ENCODE results near the gene AGPS. TPM values are rescaled to one million over a fixed set of nuclear protein-coding genes. Genes with fewer than 3 reads are reported as not detected.
"Not testable (repeated sequence)": the region's sequence is repeated elsewhere in the genome, so short reads cannot be mapped to it uniquely, and the experiment has no call there.

The AGPS gene
- polyA plus RNA-seq, 1 experiment = 6.9 TPM

DNA sequence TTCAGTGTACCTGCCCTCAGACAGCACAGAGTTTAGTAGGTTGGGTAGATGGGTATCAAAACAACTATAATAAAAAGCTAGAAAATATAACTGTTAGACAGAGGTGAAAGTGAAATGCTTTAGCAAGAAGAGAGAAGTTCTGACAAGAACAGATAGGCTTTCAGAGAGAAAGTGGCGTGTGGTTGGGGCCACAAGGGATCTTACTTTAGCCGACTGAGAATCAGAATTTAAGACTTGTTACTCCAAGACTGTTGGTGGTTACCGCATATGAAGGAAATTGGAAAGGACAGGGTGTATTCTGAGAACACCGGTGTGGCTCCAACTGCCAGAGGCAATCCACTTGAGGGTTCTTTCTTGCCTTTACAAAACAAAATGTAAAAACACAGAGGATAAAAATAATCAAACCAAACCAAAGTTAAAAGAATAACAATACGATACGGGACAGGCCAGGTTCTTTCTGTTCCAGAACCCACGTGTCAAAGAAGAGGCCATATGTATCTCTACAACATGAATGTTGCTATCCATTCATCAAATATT lies 44.4 kb upstream of the AGPS start:
- Histone ChIP-seq H3K4me3 (ENCODE audit: low read depth, low read length) (no peak overlapping the region), H3K36me3 (ENCODE audit: control insufficient read depth, insufficient read depth, low read length) (no peaks in the 10 kb centered on the region), H3K27me3 (ENCODE audit: control insufficient read depth, insufficient read depth, low read length) (no peaks in the 10 kb centered on the region)
- ChIA-PET CTCF (interaction anchor here (1.3 kb wide), 1 partner anchor 9 kb away, joined by 3 read pairs; no protein-coding TSS in a partner anchor), POLR2A (no interaction called here)
- TF ChIP-seq CTCF (IDR thresholded peaks at IDR 0.05; ENCODE audit: insufficient read depth, low read depth, low read length) = no peak
- no peak for DNase-seq (ENCODE audit: low read depth)

- CTCF ChIA-PET = interaction anchor here (1.0 to 3.1 kb wide), 5 partner anchors 8 to 376 kb away, joined by 3 to 12 read pairs (median 5); no protein-coding TSS in a partner anchor
- H3K4me3 ChIP-seq (ENCODE audit: low read depth, low read length) = no peak overlapping the region
- POLR2A ChIA-PET = no interaction called here
- TF ChIP-seq CTCF (IDR thresholded peaks at IDR 0.05; ENCODE audit: insufficient read depth, low read depth, low read length) = no peak
- no peaks in the 10 kb centered on the region for H3K27me3 ChIP-seq (ENCODE audit: control insufficient read depth, insufficient read depth, low read length)
- H3K36me3 ChIP-seq (ENCODE audit: control insufficient read depth, insufficient read depth, low read length) = no peaks in the 10 kb centered on the region
- no peak for DNase-seq (ENCODE audit: low read depth)
Observed at GRCh38 chr2:177348733-177349693, 43.6 kb upstream of the AGPS start.

DNA sequence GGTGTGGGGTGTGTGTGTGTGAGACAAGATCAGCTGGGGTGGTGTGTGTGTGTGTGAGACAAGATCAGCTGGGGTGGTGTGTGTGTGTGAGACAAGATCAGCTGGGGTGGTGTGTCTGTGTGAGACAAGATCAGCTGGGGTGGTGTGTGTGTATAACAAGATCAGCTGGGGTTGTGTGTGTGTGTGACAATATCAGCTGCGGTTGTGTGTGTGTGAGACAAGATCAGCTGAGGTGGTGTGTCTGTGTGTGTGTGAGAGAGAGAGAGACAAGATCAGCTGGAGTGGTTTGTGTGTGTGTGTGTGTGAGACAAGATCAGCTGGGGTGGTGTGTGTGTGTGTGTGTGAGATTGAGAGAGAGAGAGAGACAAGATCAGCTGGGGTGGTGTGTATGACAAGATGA lies 41.9 kb upstream of the AGPS start:
- H3K36me3 ChIP-seq (ENCODE audit: control insufficient read depth, insufficient read depth, low read length); POLR2A ChIA-PET: not testable (repeated sequence)
- CTCF ChIA-PET = interaction anchor here (0.7 to 3.1 kb wide), 4 partner anchors 12 to 869 kb away, joined by 5 to 12 read pairs (median 6); no protein-coding TSS in a partner anchor

GRCh38 chr2:177351121-177351520 lies 41.5 kb upstream of the AGPS start:
- CTCF ChIA-PET = interaction anchor here (1.4 to 3.1 kb wide), 4 partner anchors 12 to 189 kb away, joined by 4 to 12 read pairs (median 5); no protein-coding TSS in a partner anchor
- H3K4me3 ChIP-seq (ENCODE audit: low read depth, low read length); POLR2A ChIA-PET; H3K36me3 ChIP-seq (ENCODE audit: control insufficient read depth, insufficient read depth, low read length); DNase-seq (ENCODE audit: low read depth); H3K27me3 ChIP-seq (ENCODE audit: control insufficient read depth, insufficient read depth, low read length): not testable (repeated sequence)

More for the DNA sequence above, 41.9 kb upstream of the AGPS start:
- DNase-seq (ENCODE audit: low read depth); H3K27me3 ChIP-seq (ENCODE audit: control insufficient read depth, insufficient read depth, low read length); H3K4me3 ChIP-seq (ENCODE audit: low read depth, low read length): not testable (repeated sequence)

DNA sequence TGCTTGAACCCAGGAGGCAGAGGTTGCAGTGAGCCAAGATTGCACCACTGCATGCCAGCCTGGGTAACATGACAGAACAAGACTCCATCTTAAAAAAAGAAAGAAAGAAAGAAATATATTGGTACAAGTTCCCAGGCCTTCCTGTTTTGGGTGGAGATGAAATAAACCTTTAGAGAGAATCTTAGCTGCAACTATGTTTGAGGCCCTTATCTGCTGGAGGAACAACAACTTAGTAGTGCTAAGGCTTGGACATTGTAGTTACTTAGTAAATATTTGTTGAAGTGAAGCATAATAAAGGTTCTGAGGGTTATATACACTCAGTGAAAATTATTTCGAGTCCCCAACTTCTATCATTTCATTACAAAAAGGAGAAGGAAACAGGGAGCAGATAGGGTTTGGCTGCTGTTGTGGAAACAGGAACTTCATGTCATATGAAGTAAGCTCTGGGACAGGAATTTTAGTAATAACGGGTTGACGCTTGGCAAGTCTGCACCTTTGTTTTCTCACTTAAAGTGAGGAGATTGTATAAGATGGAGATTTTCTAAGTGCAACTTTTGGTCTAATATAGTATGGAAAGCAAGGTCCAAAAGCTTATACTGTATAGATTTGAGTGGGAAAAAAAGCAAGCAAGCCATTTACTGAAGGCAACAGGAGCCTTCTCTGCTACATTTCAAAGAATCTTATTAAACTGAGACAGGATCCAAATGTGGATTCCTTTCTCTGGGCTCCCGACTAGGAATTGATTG lies 40.0 kb upstream of the AGPS start:
- Histone ChIP-seq H3K27me3 (ENCODE audit: control insufficient read depth, insufficient read depth, low read length) (no peaks in the 10 kb centered on the region), H3K4me3 (ENCODE audit: low read depth, low read length) (no peak overlapping the region), H3K36me3 (ENCODE audit: control insufficient read depth, insufficient read depth, low read length) (no peaks in the 10 kb centered on the region)
- no peak for TF ChIP-seq CTCF (IDR thresholded peaks at IDR 0.05; ENCODE audit: insufficient read depth, low read depth, low read length)
- ChIA-PET POLR2A (no interaction called here), CTCF (interaction anchor here (1.4 to 1.5 kb wide), 4 partner anchors 27 to 191 kb away, joined by 3 to 5 read pairs (median 4); no protein-coding TSS in a partner anchor)
- DNase-seq (ENCODE audit: low read depth) = no peak

GRCh38 chr2:177353187-177353478 lies 39.4 kb upstream of the AGPS start:
- no peaks in the 10 kb centered on the region for H3K36me3 ChIP-seq (ENCODE audit: control insufficient read depth, insufficient read depth, low read length)
- no peaks in the 10 kb centered on the region for H3K27me3 ChIP-seq (ENCODE audit: control insufficient read depth, insufficient read depth, low read length)
- no peak for TF ChIP-seq CTCF (IDR thresholded peaks at IDR 0.05; ENCODE audit: insufficient read depth, low read depth, low read length)
- ChIA-PET POLR2A (no interaction called here), CTCF (interaction anchor here (1.5 kb wide), 2 partner anchors 27 to 38 kb away, joined by 3 read pairs; no protein-coding TSS in a partner anchor)
- DNase-seq (ENCODE audit: low read depth) = peak; percentile 51
- H3K4me3 ChIP-seq (ENCODE audit: low read depth, low read length) = no peak overlapping the region

DNA sequence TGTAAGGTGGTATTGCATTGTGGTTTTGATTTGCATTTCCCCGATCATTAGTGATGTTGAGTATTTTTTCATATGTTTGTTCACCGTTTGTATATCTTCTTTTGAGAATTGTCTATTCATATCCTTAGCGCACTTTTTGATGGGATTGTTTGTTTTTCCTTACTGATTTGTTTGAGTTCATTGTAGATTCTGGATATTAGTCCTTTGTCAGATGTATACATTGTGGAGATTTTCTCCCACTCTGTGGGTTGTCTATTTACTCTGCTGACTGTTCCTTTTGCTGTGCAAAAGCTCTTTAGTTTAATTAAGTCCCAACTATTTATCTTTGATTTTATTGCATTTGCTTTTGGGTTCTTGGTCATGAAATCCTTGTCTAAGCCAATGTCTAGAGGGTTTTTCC lies 38.0 kb upstream of the AGPS start:
- H3K27me3 ChIP-seq (ENCODE audit: control insufficient read depth, insufficient read depth, low read length); CTCF ChIA-PET; H3K36me3 ChIP-seq (ENCODE audit: control insufficient read depth, insufficient read depth, low read length); DNase-seq (ENCODE audit: low read depth); POLR2A ChIA-PET; H3K4me3 ChIP-seq (ENCODE audit: low read depth, low read length): not testable (repeated sequence)
